SK-N-SH (cell line): Measurements from ENCODE around the gene PABPC1L. TPM values are rescaled to one million over a fixed set of nuclear protein-coding genes. Genes with fewer than 3 reads are reported as not detected.
A peak's percentile ranks its signal among the peaks of the same experiment; 100 is the strongest.

Experiments
- CTCF ChIA-PET: fragments of 300-600, 350-600 bp; formaldehyde crosslinking; extraction: SDS; loops from one replicate; lab custom pipeline; 2021; lab: Yijun Ruan, JAX
- POLR2A ChIA-PET: fragments of 350-600 bp; sonication (Branson Sonifier 250); formaldehyde crosslinking; extraction: SDS; loops from one replicate; lab custom pipeline; 2020; ENCODE audit warnings: antibody characterized with exemption, inconsistent platforms; lab: Yijun Ruan, JAX
- DNase-seq: peaks from one replicate; pipeline ENCODE4 v3.0.0; 2012
- H2AFZ ChIP-seq: fragments of 200-600 bp; sonication (generic); 2 replicates; pipeline ENCODE4 v1.8.1; 2016; ENCODE audit warnings: antibody characterized with exemption, mild to moderate bottlenecking, low read depth
- H3F3A ChIP-seq: fragments of 200-600 bp; sonication (generic); replicated peaks from 2 replicates; pipeline ENCODE3; 2016; ENCODE audit warnings: antibody characterized with exemption, mild to moderate bottlenecking; ENCODE audit not compliant: insufficient read depth
- H3K27ac ChIP-seq, 2 experiments: fragments of 200-500 bp in 1 of 2; fragments of 200-600 bp in 1 of 2; sonication (Bioruptor generic) in 1 of 2; sonication (generic), shearing (Covaris generic) in 1 of 2; 2 replicates each; pipeline versions ENCODE4 v1.5.1 to v1.6.1; 2014 to 2016; ENCODE audit warnings: low read depth in 2 of 2, inconsistent platforms in 1 of 2, low read length in 1 of 2, mild to moderate bottlenecking in 1 of 2, mixed read lengths in 1 of 2
- H3K27me3 ChIP-seq: fragments of 200-600 bp; sonication (generic), shearing (Covaris generic); 2 replicates; pipeline ENCODE4 v1.6.1; 2016; ENCODE audit warnings: mixed run types; ENCODE audit not compliant: insufficient read depth
- H3K36me3 ChIP-seq, 2 experiments: fragments of 200-500 bp in 1 of 2; fragments of 200-600 bp in 1 of 2; sonication (Bioruptor generic) in 1 of 2; sonication (generic) in 1 of 2; replicated peaks in 1 of 2; 2 replicates each; pipeline versions ENCODE3 to v1.5.1; 2014 to 2016; ENCODE audit warnings: low read length in 1 of 2, mild to moderate bottlenecking in 1 of 2; ENCODE audit not compliant: insufficient read depth in 2 of 2, control insufficient read depth in 1 of 2
- H3K4me1 ChIP-seq, 2 experiments: fragments of 200-500 bp in 1 of 2; fragments of 200-600 bp in 1 of 2; sonication (Bioruptor generic) in 1 of 2; sonication (generic), shearing (Covaris generic) in 1 of 2; 2 replicates each; pipeline versions ENCODE4 v1.5.1 to v1.6.1; 2014 to 2016; ENCODE audit warnings: low read depth in 1 of 2, low read length in 1 of 2, mixed run types in 1 of 2; ENCODE audit not compliant: insufficient read depth in 2 of 2, control insufficient read depth in 1 of 2
- H3K4me2 ChIP-seq: fragments of 200-600 bp; sonication (generic), shearing (Covaris generic); 2 replicates; pipeline ENCODE4 v1.6.1; 2017; ENCODE audit warnings: mixed run types
- H3K4me3 ChIP-seq, 2 experiments: fragments of 200-500 bp in 1 of 2; fragments of 200-600 bp in 1 of 2; sonication (Bioruptor generic) in 1 of 2; sonication (generic), shearing (Covaris generic) in 1 of 2; 2 replicates each; pipeline versions ENCODE4 v1.5.1 to v1.8.1; 2014 to 2016; ENCODE audit warnings: low read depth in 2 of 2, inconsistent platforms in 1 of 2, low read length in 1 of 2, mild to moderate bottlenecking in 1 of 2, mixed read lengths in 1 of 2, moderate library complexity in 1 of 2
- H3K79me2 ChIP-seq: fragments of 200-600 bp; sonication (generic); 2 replicates; pipeline ENCODE4 v1.8.1; 2017; ENCODE audit warnings: mild to moderate bottlenecking; ENCODE audit not compliant: insufficient read depth
- H3K9ac ChIP-seq: fragments of 200-600 bp; sonication (generic); 2 replicates; pipeline ENCODE4 v1.6.1; 2017; ENCODE audit warnings: mixed run types
- H3K9me2 ChIP-seq: fragments of 200-600 bp; sonication (generic); 2 replicates; pipeline ENCODE4 v1.6.1; 2017; ENCODE audit warnings: mixed run types
- H3K9me3 ChIP-seq: fragments of 200-600 bp; sonication (generic); 2 replicates; pipeline ENCODE4 v1.6.1; 2017; ENCODE audit warnings: mixed run types, mild to moderate bottlenecking, moderate library complexity
- H4K20me1 ChIP-seq: fragments of 200-600 bp; sonication (generic); 2 replicates; pipeline ENCODE4 v1.6.1; 2017; ENCODE audit warnings: mild to moderate bottlenecking, mixed run types; ENCODE audit not compliant: insufficient read depth
- ELF1 ChIP-seq: IDR thresholded peaks from 2 replicates; pipeline ENCODE4 v1.4.0; 2012
- EP300 ChIP-seq, 2 experiments: IDR thresholded peaks; 2 replicates each; pipeline versions ENCODE4 v1.4.0 to v1.6.1; 2012; ENCODE audit warnings: borderline replicate concordance in 1 of 2, low read depth in 1 of 2, low read length in 1 of 2
- FOXJ3 ChIP-seq: sonication (generic); formaldehyde crosslinking; IDR thresholded peaks from 2 replicates; pipeline ENCODE4 v1.5.1; 2020; ENCODE audit warnings: mild to moderate bottlenecking, missing genetic modification reagents
- FOXM1 ChIP-seq: IDR thresholded peaks from 2 replicates; pipeline ENCODE4 v1.4.0; 2012; ENCODE audit warnings: low read depth, mild to moderate bottlenecking
- GABPA ChIP-seq: IDR thresholded peaks from 2 replicates; pipeline ENCODE4 v1.4.0; 2012; ENCODE audit warnings: low read depth, mild to moderate bottlenecking
- GATA2 ChIP-seq: sonication (generic); formaldehyde crosslinking; IDR thresholded peaks from 2 replicates; pipeline ENCODE4 v1.5.0; 2020; ENCODE audit warnings: mild to moderate bottlenecking, missing genetic modification reagents
- MEF2A ChIP-seq: IDR thresholded peaks from 2 replicates; pipeline ENCODE4 v1.4.0; 2012; ENCODE audit warnings: low read depth, borderline replicate concordance
- MXI1 ChIP-seq: IDR thresholded peaks from 2 replicates; pipeline ENCODE4 v1.6.1; 2012; ENCODE audit warnings: mild to moderate bottlenecking, low read depth, low read length, improper control_type of control experiment
- NRF1 ChIP-seq: IDR thresholded peaks from 2 replicates; pipeline ENCODE4 v1.6.1; 2012; ENCODE audit warnings: low read depth, mild to moderate bottlenecking, low read length
- POLR2AphosphoS5 ChIP-seq: IDR thresholded peaks from 2 replicates; pipeline ENCODE4 v1.6.1; 2012; ENCODE audit warnings: low read depth, low read length
- RXRA ChIP-seq: IDR thresholded peaks from 2 replicates; pipeline ENCODE4 v1.4.0; 2012; ENCODE audit warnings: low read depth, mild to moderate bottlenecking, borderline replicate concordance
- SIN3A ChIP-seq: IDR thresholded peaks from 2 replicates; pipeline ENCODE4 v1.6.1; 2012; ENCODE audit warnings: low read depth, mild to moderate bottlenecking, low read length, moderate library complexity, borderline replicate concordance
- TAF1 ChIP-seq: IDR thresholded peaks from 2 replicates; pipeline ENCODE4 v1.6.1; 2012; ENCODE audit warnings: low read depth, mild to moderate bottlenecking, low read length, moderate library complexity, borderline replicate concordance
- TEAD4 ChIP-seq: IDR thresholded peaks from 2 replicates; pipeline ENCODE4 v1.4.0; 2012; ENCODE audit warnings: mild to moderate bottlenecking, borderline replicate concordance; ENCODE audit not compliant: insufficient read depth
- YY1 ChIP-seq: IDR thresholded peaks from 2 replicates; pipeline ENCODE4 v1.4.0; 2012; ENCODE audit warnings: low read depth, mild to moderate bottlenecking
- WGBS: methylation state at CpG from one replicate; pipeline ENCODE4 v1.1.6; 2017; ENCODE audit warnings: low lambda C conversion rate; 5-methylcytosine and 5-hydroxymethylcytosine counted together
- polyA plus RNA-seq, 3 experiments: library from polyadenylated mRNA; depleted of rRNA; stranded (reverse); fragments of >200 nt; gene quantifications; 2 replicates each; pipeline ENCODE4 v1.2.3, GENCODE V29; 2012
- TF ChIP-seq, protein P1 (sequence below): IDR thresholded peaks from 2 replicates; pipeline ENCODE4 v1.4.0; 2012; ENCODE audit warnings: low read depth
- TF ChIP-seq, protein P2 (sequence below): IDR thresholded peaks from 2 replicates; pipeline ENCODE4; 2012
- TF ChIP-seq, protein P3 (sequence below): IDR thresholded peaks from 2 replicates; pipeline ENCODE4 v1.4.0; 2012; ENCODE audit warnings: low read depth, borderline replicate concordance
- TF ChIP-seq, protein P4 (sequence below): fragments of 150-350 bp; IDR thresholded peaks from 2 replicates; pipeline ENCODE4 v1.6.1; 2017; ENCODE audit warnings: antibody characterized with exemption, low read length, low read depth, borderline replicate concordance

The PABPC1L gene
- polyA plus RNA-seq (2012; rRNA removed) = 205 and 251 TPM in 2 replicates
- polyA plus RNA-seq (2012; cell fraction: cytosol; rRNA removed) = 34.5 and 41.4 TPM in 2 replicates
- polyA plus RNA-seq (2012; cell fraction: nucleus; rRNA removed) = 1,856 and 2,057 TPM in 2 replicates

DNA sequence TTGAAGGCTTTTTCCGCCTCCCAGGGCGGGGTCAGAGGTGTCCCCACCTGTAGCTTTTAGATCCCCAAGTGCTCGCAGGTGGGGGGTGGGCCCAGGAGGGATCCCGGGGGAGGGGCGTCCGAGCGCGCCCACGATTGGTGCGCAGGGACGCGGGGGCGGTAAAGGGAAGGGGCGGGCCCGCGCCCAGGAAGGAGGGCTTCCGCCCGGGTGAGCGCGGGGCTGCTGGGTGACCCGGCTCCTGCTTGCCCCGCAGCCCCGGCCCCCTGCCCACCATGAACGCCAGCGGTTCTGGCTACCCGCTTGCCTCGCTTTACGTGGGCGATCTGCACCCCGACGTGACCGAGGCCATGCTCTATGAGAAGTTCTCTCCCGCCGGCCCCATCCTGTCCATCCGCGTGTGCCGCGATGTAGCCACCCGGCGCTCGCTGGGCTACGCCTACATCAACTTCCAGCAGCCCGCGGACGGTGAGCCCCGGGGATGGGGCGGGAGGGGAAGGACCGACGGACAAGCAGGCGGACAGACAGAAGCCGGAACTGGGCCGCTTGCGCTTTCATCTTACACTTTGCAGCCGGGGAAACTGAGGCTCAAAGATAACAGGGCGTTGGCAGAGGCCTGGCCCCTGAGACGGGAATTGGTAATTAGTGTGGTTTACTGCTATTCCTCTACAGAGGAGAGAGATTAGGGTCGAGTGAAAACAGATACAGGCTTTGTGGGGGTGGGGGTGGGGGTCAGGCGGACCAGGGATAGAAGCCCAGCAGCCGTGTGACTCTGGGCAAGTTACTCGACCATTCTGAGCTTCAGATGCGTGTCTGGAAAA is at the start of gene PABPC1L:
TSS of gene PABPC1L (plus strand) at position 189 of the 818 bp plus-strand sequence. CDS start at position 273, 84 bp downstream.
- H3K27ac ChIP-seq = peak within 1 kb of the TSS; percentile 26 to 65

More for the DNA sequence above, at the start of gene PABPC1L:
- peak; percentile 93 for DNase-seq
- Histone ChIP-seq H3K4me1 (peaks cover 0 to 9% of the 10 kb centered on the region in 2 experiments; a peak in 1 of 4 replicates), H2AFZ (peak within 1 kb of the TSS; percentile 54; the same call in 1 of the 2 replicates), H3K9ac (peak within 1 kb of the TSS; percentile 76; the same call in 1 of the 2 replicates), H4K20me1 (peaks cover 12% of the 10 kb centered on the region; the same call in 1 of the 2 replicates), H3F3A (peaks cover 36% of the 10 kb centered on the region), H3K4me2 (peak within 1 kb of the TSS; percentile 96), H3K79me2 (peaks cover 15% of the 10 kb centered on the region; the same call in 1 of the 2 replicates), H3K9me3 (no peaks in the 10 kb centered on the region), H3K4me3 (peak within 1 kb of the TSS; percentile 72 to 87), H3K27me3 (no peaks in the 10 kb centered on the region), H3K9me2 (no peaks in the 10 kb centered on the region), H3K36me3 (peaks cover 39 to 63% of the 10 kb centered on the region in 2 experiments)
- POLR2A ChIA-PET = no interaction called here
- CTCF ChIA-PET = interaction anchor here (0.7 to 1.8 kb wide), 7 partner anchors 9 to 227 kb away, joined by 3 to 11 read pairs (median 3); no protein-coding TSS in a partner anchor
- TF ChIP-seq, protein P1, sequence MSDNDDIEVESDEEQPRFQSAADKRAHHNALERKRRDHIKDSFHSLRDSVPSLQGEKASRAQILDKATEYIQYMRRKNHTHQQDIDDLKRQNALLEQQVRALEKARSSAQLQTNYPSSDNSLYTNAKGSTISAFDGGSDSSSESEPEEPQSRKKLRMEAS = peak; percentile 80
- TF ChIP-seq MEF2A (no peak), EP300 (IDR thresholded peaks at IDR 0.05; ENCODE audit: borderline replicate concordance in 1 of 2, low read depth in 1 of 2, low read length in 1 of 2) (no peak), POLR2AphosphoS5 (peak; percentile 69), TAF1 (0 out of 2 replicates have a peak, but pooled peaks have one; percentile 11), GABPA (peak; percentile 67), TEAD4 (no peak), YY1 (0 out of 2 replicates have a peak, but pooled peaks have one; percentile 44), GATA2 (CRISPR knock-in tag) (no peak), FOXM1 (no peak), NRF1 (peak; percentile 43), RXRA (no peak), FOXJ3 (CRISPR knock-in tag) (peak; percentile 35; the same call in 1 of the 2 replicates), MXI1 (peak; percentile 82; the same call in 1 of the 2 replicates), SIN3A (no peak; the same call in 1 of the 2 replicates), ELF1 (peak; percentile 49; the same call in 1 of the 2 replicates)
- TF ChIP-seq, protein P2, sequence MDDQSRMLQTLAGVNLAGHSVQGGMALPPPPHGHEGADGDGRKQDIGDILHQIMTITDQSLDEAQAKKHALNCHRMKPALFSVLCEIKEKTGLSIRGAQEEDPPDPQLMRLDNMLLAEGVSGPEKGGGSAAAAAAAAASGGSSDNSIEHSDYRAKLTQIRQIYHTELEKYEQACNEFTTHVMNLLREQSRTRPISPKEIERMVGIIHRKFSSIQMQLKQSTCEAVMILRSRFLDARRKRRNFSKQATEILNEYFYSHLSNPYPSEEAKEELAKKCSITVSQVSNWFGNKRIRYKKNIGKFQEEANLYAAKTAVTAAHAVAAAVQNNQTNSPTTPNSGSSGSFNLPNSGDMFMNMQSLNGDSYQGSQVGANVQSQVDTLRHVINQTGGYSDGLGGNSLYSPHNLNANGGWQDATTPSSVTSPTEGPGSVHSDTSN = no peak; the same call in 1 of the 2 replicates
- TF ChIP-seq, protein P3, sequence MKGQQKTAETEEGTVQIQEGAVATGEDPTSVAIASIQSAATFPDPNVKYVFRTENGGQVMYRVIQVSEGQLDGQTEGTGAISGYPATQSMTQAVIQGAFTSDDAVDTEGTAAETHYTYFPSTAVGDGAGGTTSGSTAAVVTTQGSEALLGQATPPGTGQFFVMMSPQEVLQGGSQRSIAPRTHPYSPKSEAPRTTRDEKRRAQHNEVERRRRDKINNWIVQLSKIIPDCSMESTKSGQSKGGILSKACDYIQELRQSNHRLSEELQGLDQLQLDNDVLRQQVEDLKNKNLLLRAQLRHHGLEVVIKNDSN = no peak
- TF ChIP-seq, protein P4, sequence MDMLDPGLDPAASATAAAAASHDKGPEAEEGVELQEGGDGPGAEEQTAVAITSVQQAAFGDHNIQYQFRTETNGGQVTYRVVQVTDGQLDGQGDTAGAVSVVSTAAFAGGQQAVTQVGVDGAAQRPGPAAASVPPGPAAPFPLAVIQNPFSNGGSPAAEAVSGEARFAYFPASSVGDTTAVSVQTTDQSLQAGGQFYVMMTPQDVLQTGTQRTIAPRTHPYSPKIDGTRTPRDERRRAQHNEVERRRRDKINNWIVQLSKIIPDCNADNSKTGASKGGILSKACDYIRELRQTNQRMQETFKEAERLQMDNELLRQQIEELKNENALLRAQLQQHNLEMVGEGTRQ = no peak
- 3% methylated on average over 20 of the region's 61 CpGs for WGBS
